Neural progenitor cell (in vitro differentiated cells): ENCODE data around the gene USP31. TPM values are rescaled to one million over a fixed set of nuclear protein-coding genes. Genes with fewer than 3 reads are reported as not detected.

Source experiments
- DNase-seq: peaks from one replicate; pipeline ENCODE4 v3.0.0-alpha.2; 2016; ENCODE audit warnings: low spot score
- H2AFZ ChIP-seq: fragments of 200-600 bp; sonication (generic); replicated peaks from 2 replicates; pipeline ENCODE4 v1.6.1; 2016; ENCODE audit warnings: antibody characterized with exemption
- H3F3A ChIP-seq: fragments of 200-600 bp; sonication (generic); 2 replicates; pipeline ENCODE4 v1.6.1; 2016; ENCODE audit warnings: antibody characterized with exemption, low read depth
- H3K27ac ChIP-seq: fragments of 200-600 bp; sonication (generic); 2 replicates; pipeline ENCODE4 v1.5.1; 2016; ENCODE audit warnings: mild to moderate bottlenecking
- H3K27me3 ChIP-seq: fragments of 200-600 bp; sonication (generic); 2 replicates; pipeline ENCODE4 v1.6.1; 2016; ENCODE audit warnings: mild to moderate bottlenecking, moderate library complexity
- H3K36me3 ChIP-seq: fragments of 200-600 bp; sonication (generic); 2 replicates; pipeline ENCODE4 v1.5.1; 2016
- H3K4me1 ChIP-seq: fragments of 200-600 bp; sonication (generic); 2 replicates; pipeline ENCODE4 v1.6.1; 2016; ENCODE audit warnings: mixed run types
- H3K4me2 ChIP-seq: fragments of 200-600 bp; sonication (generic); 2 replicates; pipeline ENCODE4 v1.6.1; 2016
- H3K4me3 ChIP-seq: fragments of 200-600 bp; sonication (generic); 2 replicates; pipeline ENCODE4 v1.5.1; 2016
- H3K79me2 ChIP-seq: fragments of 200-600 bp; sonication (generic); 2 replicates; pipeline ENCODE4 v1.6.1; 2016; ENCODE audit warnings: low read depth
- H3K9ac ChIP-seq: fragments of 200-600 bp; sonication (generic); 2 replicates; pipeline ENCODE4 v1.6.1; 2016
- H3K9me3 ChIP-seq: fragments of 200-600 bp; sonication (generic); 2 replicates; pipeline ENCODE4 v1.5.1; 2016; ENCODE audit warnings: low read depth
- H4K20me1 ChIP-seq: fragments of 200-600 bp; sonication (generic); 2 replicates; pipeline ENCODE4 v1.6.1; 2016; ENCODE audit warnings: low read depth
- H3K27ac Mint-ChIP-seq: 3 replicates; pipeline ENCODE4 v1.8.0; 2021; ENCODE audit warnings: mixed read lengths
- H3K27me3 Mint-ChIP-seq: 2 replicates; pipeline ENCODE4 v1.8.0; 2022; ENCODE audit warnings: low read depth, mild to moderate bottlenecking, inconsistent platforms, moderate library complexity, mixed read lengths; ENCODE audit not compliant: insufficient read depth
- H3K36me3 Mint-ChIP-seq: 3 replicates; pipeline ENCODE4 v1.8.0; 2021; ENCODE audit warnings: mixed read lengths
- H3K4me1 Mint-ChIP-seq: 3 replicates; pipeline ENCODE4 v1.8.0; 2021; ENCODE audit warnings: mixed read lengths
- H3K4me3 Mint-ChIP-seq: 3 replicates; pipeline ENCODE4 v1.8.0; 2021; ENCODE audit warnings: mild to moderate bottlenecking, moderate library complexity, mixed read lengths
- H3K9me3 Mint-ChIP-seq: 3 replicates; pipeline ENCODE4 v1.8.0; 2020; ENCODE audit warnings: mixed read lengths
- EZH2 ChIP-seq: fragments of 200-600 bp; sonication (generic); IDR thresholded peaks from 2 replicates; pipeline ENCODE4 v1.6.1; 2017; ENCODE audit warnings: antibody characterized with exemption, mild to moderate bottlenecking, moderate library complexity
- EZH2phosphoT487 ChIP-seq: fragments of 200-600 bp; sonication (generic); IDR thresholded peaks from 2 replicates; pipeline ENCODE4 v1.6.1; 2017; ENCODE audit warnings: antibody characterized with exemption
- total RNA-seq: library from RNA; depleted of rRNA; stranded (reverse); fragments of >200 nt; gene quantifications from 2 replicates; pipeline ENCODE4 v1.2.3, GENCODE V29; 2015; ENCODE audit warnings: low replicate concordance
- TF ChIP-seq, protein P1 (sequence below): fragments of 200-600 bp; sonication (generic); IDR thresholded peaks from 2 replicates; pipeline ENCODE4 v1.5.1; 2017; ENCODE audit warnings: antibody characterized with exemption, mild to moderate bottlenecking

Gene USP31
- total RNA-seq, 1 donor from 2014 or later, result 9.0 TPM

DNA sequence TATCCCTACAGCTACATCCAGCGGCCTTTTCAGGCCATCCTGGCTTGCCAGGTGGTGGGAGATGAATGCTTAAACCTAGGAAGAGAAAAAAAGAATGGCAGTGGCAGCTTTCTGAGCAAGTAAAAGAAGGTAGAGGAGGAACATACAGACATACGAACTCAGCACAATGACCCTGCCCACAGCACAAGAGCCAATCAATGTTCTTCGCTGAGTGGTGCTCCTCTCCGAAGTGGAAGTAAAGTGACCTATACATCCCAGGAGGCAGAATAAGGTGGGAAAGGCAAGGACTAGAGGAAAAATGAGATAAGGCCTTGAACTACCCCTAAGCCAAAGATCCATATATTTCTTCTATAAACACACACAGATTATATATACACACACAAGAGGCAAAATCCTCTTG lies 28.7 kb downstream of the USP31 start:
- no peak for TF ChIP-seq EZH2phosphoT487
- TF ChIP-seq, protein P1, sequence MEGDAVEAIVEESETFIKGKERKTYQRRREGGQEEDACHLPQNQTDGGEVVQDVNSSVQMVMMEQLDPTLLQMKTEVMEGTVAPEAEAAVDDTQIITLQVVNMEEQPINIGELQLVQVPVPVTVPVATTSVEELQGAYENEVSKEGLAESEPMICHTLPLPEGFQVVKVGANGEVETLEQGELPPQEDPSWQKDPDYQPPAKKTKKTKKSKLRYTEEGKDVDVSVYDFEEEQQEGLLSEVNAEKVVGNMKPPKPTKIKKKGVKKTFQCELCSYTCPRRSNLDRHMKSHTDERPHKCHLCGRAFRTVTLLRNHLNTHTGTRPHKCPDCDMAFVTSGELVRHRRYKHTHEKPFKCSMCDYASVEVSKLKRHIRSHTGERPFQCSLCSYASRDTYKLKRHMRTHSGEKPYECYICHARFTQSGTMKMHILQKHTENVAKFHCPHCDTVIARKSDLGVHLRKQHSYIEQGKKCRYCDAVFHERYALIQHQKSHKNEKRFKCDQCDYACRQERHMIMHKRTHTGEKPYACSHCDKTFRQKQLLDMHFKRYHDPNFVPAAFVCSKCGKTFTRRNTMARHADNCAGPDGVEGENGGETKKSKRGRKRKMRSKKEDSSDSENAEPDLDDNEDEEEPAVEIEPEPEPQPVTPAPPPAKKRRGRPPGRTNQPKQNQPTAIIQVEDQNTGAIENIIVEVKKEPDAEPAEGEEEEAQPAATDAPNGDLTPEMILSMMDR, result no peak
- TF ChIP-seq EZH2, result no peak
- Mint-ChIP-seq H3K9me3 (peaks cover 2% of the 10 kb centered on the region), H3K4me1 (peaks cover 19% of the 10 kb centered on the region), H3K27me3 (no peaks in the 10 kb centered on the region), H3K27ac (no peak overlapping the region), H3K36me3 (no peaks in the 10 kb centered on the region), H3K4me3 (no peak overlapping the region)
- Histone ChIP-seq H2AFZ (no peak overlapping the region), H3K27me3 (no peaks in the 10 kb centered on the region), H3F3A (peaks cover 6% of the 10 kb centered on the region), H3K4me2 (no peak overlapping the region), H3K9me3 (no peaks in the 10 kb centered on the region), H3K4me1 (peaks cover 30% of the 10 kb centered on the region), H3K79me2 (peaks cover 94% of the 10 kb centered on the region), H3K4me3 (no peak overlapping the region), H3K9ac (no peak overlapping the region), H3K27ac (no peak overlapping the region), H3K36me3 (no peaks in the 10 kb centered on the region), H4K20me1 (peaks cover 37% of the 10 kb centered on the region)
- DNase-seq, result no peak

DNA sequence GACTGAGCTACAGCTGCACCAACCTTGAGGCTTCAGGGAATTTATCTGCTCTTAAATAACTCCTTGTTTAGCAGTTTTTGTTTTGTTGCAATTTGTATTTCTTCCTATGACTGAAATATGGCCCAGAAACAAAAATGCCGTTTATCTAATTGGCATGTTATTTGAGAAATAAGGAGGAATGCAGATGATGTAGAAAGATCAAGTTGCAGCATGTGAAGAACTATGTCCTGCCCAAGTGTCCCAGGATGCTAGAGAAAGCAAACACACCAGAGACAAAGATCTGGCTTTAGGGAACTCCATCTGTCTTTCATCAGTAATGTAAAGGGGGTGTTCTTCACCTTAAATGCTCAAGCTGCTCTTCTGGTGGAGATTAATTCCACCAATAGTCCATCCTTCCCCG lies 29.7 kb downstream of the USP31 start:
- no peaks in the 10 kb centered on the region for H3K27me3 Mint-ChIP-seq
- Histone ChIP-seq H3K4me3 (no peak overlapping the region), H3K9me3 (no peaks in the 10 kb centered on the region), H2AFZ (no peak overlapping the region), H3K36me3 (no peaks in the 10 kb centered on the region), H3K9ac (no peak overlapping the region), H3K79me2 (peaks cover 91% of the 10 kb centered on the region), H3K4me1 (peaks cover 22% of the 10 kb centered on the region), H3K27me3 (no peaks in the 10 kb centered on the region), H4K20me1 (peaks cover 29% of the 10 kb centered on the region), H3F3A (no peaks in the 10 kb centered on the region), H3K27ac (no peak overlapping the region), H3K4me2 (no peak overlapping the region)
- peaks cover 2% of the 10 kb centered on the region for H3K9me3 Mint-ChIP-seq
- TF ChIP-seq EZH2, result no peak
- no peak overlapping the region for H3K27ac Mint-ChIP-seq
- no peaks in the 10 kb centered on the region for H3K36me3 Mint-ChIP-seq
- DNase-seq, result no peak
- H3K4me1 Mint-ChIP-seq, result peaks cover 11% of the 10 kb centered on the region
- no peak overlapping the region for H3K4me3 Mint-ChIP-seq

DNA sequence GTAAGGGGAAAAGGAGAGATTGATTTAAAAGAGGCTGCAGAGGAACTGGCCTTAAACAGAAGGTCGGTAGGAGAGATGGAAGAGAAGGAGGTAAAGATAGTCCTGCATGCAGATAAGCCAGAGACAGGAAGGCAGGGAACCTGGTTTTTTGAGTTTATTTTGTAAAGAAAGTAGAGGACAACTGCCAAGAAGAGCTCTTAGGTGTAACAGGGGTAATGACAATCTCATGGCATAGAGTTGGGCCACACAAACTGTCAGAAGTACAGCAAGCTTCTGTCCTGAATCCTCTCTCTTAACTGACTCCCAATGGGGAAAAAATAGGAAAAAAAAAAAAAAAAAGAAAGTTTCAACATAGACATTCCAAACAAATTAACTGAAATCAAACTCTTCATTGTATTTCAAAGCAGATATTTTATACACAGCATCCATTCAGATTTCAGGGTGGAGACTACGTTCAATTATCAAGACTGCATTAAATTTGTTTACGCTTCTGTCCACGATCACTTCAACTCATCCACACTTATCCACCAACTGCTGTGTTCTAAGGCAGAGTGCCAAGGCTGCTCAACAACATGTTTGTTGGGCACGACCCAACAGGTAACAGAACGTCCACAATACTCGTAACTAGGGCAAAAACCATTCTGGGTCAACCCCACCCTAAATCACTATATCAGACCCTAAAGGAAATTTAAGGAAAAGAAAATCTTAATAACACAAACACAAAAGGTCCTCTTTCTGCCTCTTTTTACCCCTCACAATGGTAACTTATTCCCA lies 34.9 kb downstream of the USP31 start:
- Histone ChIP-seq H3K9ac (no peak overlapping the region), H4K20me1 (peaks cover 5% of the 10 kb centered on the region), H3K4me1 (peaks cover 4% of the 10 kb centered on the region), H3K4me2 (no peak overlapping the region), H3K79me2 (peaks cover 68% of the 10 kb centered on the region), H3F3A (no peaks in the 10 kb centered on the region), H3K36me3 (no peaks in the 10 kb centered on the region), H3K27ac (no peak overlapping the region), H3K9me3 (no peaks in the 10 kb centered on the region), H2AFZ (no peak overlapping the region), H3K4me3 (no peak overlapping the region), H3K27me3 (no peaks in the 10 kb centered on the region)
- H3K27me3 Mint-ChIP-seq, result no peaks in the 10 kb centered on the region
- H3K9me3 Mint-ChIP-seq, result peaks cover 4% of the 10 kb centered on the region
- H3K27ac Mint-ChIP-seq, result no peak overlapping the region
- no peak overlapping the region for H3K4me3 Mint-ChIP-seq
- H3K36me3 Mint-ChIP-seq, result peaks cover 8% of the 10 kb centered on the region
- H3K4me1 Mint-ChIP-seq, result no peaks in the 10 kb centered on the region
- DNase-seq, result no peak
- TF ChIP-seq EZH2 (no peak), EZH2phosphoT487 (no peak)
- TF ChIP-seq, protein P1, result no peak

GRCh38 chr16:23113185-23113584 lies 36.1 kb downstream of the USP31 start:
- DNase-seq, result no peak
- no peaks in the 10 kb centered on the region for H3K27me3 Mint-ChIP-seq
- H3K27ac Mint-ChIP-seq, result no peak overlapping the region

More at GRCh38 chr16:23113185-23113584, 36.1 kb downstream of the USP31 start:
- peaks cover 65% of the 10 kb centered on the region for H3K79me2 ChIP-seq
- H3K4me2 ChIP-seq, result no peak overlapping the region
- H3K36me3 ChIP-seq, result no peaks in the 10 kb centered on the region
- Mint-ChIP-seq H3K36me3 (peaks cover 15% of the 10 kb centered on the region), H3K9me3 (peaks cover 4% of the 10 kb centered on the region), H3K4me1 (no peaks in the 10 kb centered on the region), H3K4me3 (no peak overlapping the region)
- no peaks in the 10 kb centered on the region for H3F3A ChIP-seq
- TF ChIP-seq, protein P1, result no peak
- TF ChIP-seq EZH2phosphoT487 (no peak), EZH2 (no peak)
- no peaks in the 10 kb centered on the region for H3K9me3 ChIP-seq
- no peak overlapping the region for H3K9ac ChIP-seq
- no peak overlapping the region for H3K27ac ChIP-seq
- peaks cover 4% of the 10 kb centered on the region for H3K4me1 ChIP-seq
- H3K27me3 ChIP-seq, result no peaks in the 10 kb centered on the region
- H4K20me1 ChIP-seq, result peaks cover 5% of the 10 kb centered on the region
- H3K4me3 ChIP-seq, result no peak overlapping the region
- no peak overlapping the region for H2AFZ ChIP-seq
